GM23338 (cell line): ENCODE data around the gene VMP1. TPM values are rescaled to one million over a fixed set of nuclear protein-coding genes. Genes with fewer than 3 reads are reported as not detected.
A peak's percentile ranks its signal among the peaks of the same experiment; 100 is the strongest.

ENCODE experiments used
- ATAC-seq: fragments of 200-7000 bp; cut with Tn5 transposase; 3 replicates; pipeline ENCODE4 v1.9.1; 2020
- DNase-seq: peaks from one replicate; pipeline ENCODE4 v3.0.0-alpha.2; 2015; ENCODE audit warnings: low spot score
- H2AFZ ChIP-seq: fragments of 200-600 bp; sonication (generic); 2 replicates; pipeline ENCODE4 v1.8.0; 2016; ENCODE audit warnings: antibody characterized with exemption, mild to moderate bottlenecking, moderate library complexity
- H3F3A ChIP-seq: fragments of 200-600 bp; sonication (generic); replicated peaks from 2 replicates; pipeline ENCODE4 v1.8.0; 2017; ENCODE audit warnings: antibody characterized with exemption, mixed run types, low read depth
- H3K27ac ChIP-seq: fragments of 200-600 bp; sonication (generic); 2 replicates; pipeline ENCODE4 v1.6.1; 2016; ENCODE audit warnings: low read depth
- H3K27me3 ChIP-seq: fragments of 200-600 bp; sonication (generic); 2 replicates; pipeline ENCODE4 v1.8.0; 2016; ENCODE audit warnings: mild to moderate bottlenecking, mixed run types, moderate library complexity; ENCODE audit not compliant: insufficient read depth
- H3K36me3 ChIP-seq: fragments of 200-600 bp; sonication (generic); 2 replicates; pipeline ENCODE4 v1.8.0; 2016; ENCODE audit warnings: mild to moderate bottlenecking; ENCODE audit not compliant: insufficient read depth
- H3K4me1 ChIP-seq: fragments of 200-600 bp; sonication (generic); 2 replicates; pipeline ENCODE4 v1.8.0; 2016; ENCODE audit warnings: mild to moderate bottlenecking, moderate library complexity; ENCODE audit not compliant: insufficient read depth
- H3K4me2 ChIP-seq: fragments of 200-600 bp; sonication (generic); 2 replicates; pipeline ENCODE4 v1.7.1; 2017; ENCODE audit warnings: mixed run types
- H3K4me3 ChIP-seq: fragments of 200-600 bp; sonication (generic); 2 replicates; pipeline ENCODE4 v1.6.1; 2016; ENCODE audit warnings: mixed run types
- H3K79me2 ChIP-seq: fragments of 200-600 bp; sonication (generic); replicated peaks from 2 replicates; pipeline ENCODE4 v1.8.0; 2017; ENCODE audit warnings: mild to moderate bottlenecking; ENCODE audit not compliant: insufficient read depth
- H3K9me2 ChIP-seq: fragments of 200-600 bp; sonication (generic); 2 replicates; pipeline ENCODE4 v1.8.0; 2017; ENCODE audit not compliant: insufficient read depth
- H4K20me1 ChIP-seq: fragments of 200-600 bp; sonication (generic); replicated peaks from 2 replicates; pipeline ENCODE4 v1.8.0; 2017; ENCODE audit warnings: mild to moderate bottlenecking; ENCODE audit not compliant: insufficient read depth
- H3K27ac Mint-ChIP-seq: 2 replicates; pipeline ENCODE4 v1.8.0; 2020; ENCODE audit warnings: inconsistent platforms, mild to moderate bottlenecking, moderate library complexity, mixed read lengths
- H3K27me3 Mint-ChIP-seq: 3 replicates; pipeline ENCODE4 v1.8.0; 2022; ENCODE audit warnings: low read depth, mild to moderate bottlenecking, moderate library complexity, mixed read lengths, inconsistent platforms; ENCODE audit not compliant: insufficient read depth, poor library complexity
- H3K36me3 Mint-ChIP-seq: 3 replicates; pipeline ENCODE4 v1.8.0; 2021; ENCODE audit warnings: low read depth, mild to moderate bottlenecking, inconsistent platforms, moderate library complexity, mixed read lengths
- H3K4me1 Mint-ChIP-seq: 3 replicates; pipeline ENCODE4 v1.8.0; 2020; ENCODE audit warnings: mild to moderate bottlenecking, inconsistent platforms, mixed read lengths
- H3K4me3 Mint-ChIP-seq: 3 replicates; pipeline ENCODE4 v1.8.0; 2021; ENCODE audit warnings: moderate library complexity, mild to moderate bottlenecking, inconsistent platforms, mixed read lengths
- H3K9me3 Mint-ChIP-seq: 3 replicates; pipeline ENCODE4 v1.8.0; 2020; ENCODE audit warnings: moderate library complexity, mild to moderate bottlenecking, inconsistent platforms, mixed read lengths
- CREB1 ChIP-seq: fragments of 250-450 bp; sonication (Bioruptor Pico); IDR thresholded peaks from 2 replicates; pipeline ENCODE4 v1.5.0; 2020; ENCODE audit warnings: low read depth, mild to moderate bottlenecking, moderate library complexity
- ETS1 ChIP-seq: IDR thresholded peaks from 2 replicates; pipeline ENCODE4 v1.6.1; 2016; ENCODE audit warnings: antibody characterized with exemption
- EZH2 ChIP-seq: fragments of 200-600 bp; sonication (generic); IDR thresholded peaks from one replicate; pipeline ENCODE4 v1.8.0; 2017; ENCODE audit warnings: antibody characterized with exemption, mild to moderate bottlenecking, low read depth; ENCODE audit not compliant: unreplicated experiment
- EZH2phosphoT487 ChIP-seq: fragments of 200-600 bp; sonication (generic); IDR thresholded peaks from one replicate; pipeline ENCODE4 v1.8.1; 2018; ENCODE audit warnings: antibody characterized with exemption; ENCODE audit not compliant: unreplicated experiment
- JUNB ChIP-seq: IDR thresholded peaks from one replicate; pipeline ENCODE4 v1.6.1; 2016; ENCODE audit warnings: antibody characterized with exemption; ENCODE audit not compliant: unreplicated experiment
- NANOG ChIP-seq: IDR thresholded peaks from 2 replicates; pipeline ENCODE4 v1.6.1; 2016; ENCODE audit warnings: antibody characterized with exemption, borderline replicate concordance
- POLR2AphosphoS5 ChIP-seq: IDR thresholded peaks from 2 replicates; pipeline ENCODE4 v1.6.1; 2016; ENCODE audit warnings: antibody characterized with exemption, low read depth
- STAT1 ChIP-seq: IDR thresholded peaks from one replicate; pipeline ENCODE4 v1.6.1; 2016; ENCODE audit warnings: antibody characterized with exemption; ENCODE audit not compliant: unreplicated experiment
- ZNF331 ChIP-seq: fragments of 250-450 bp; sonication (Bioruptor Pico); IDR thresholded peaks from 2 replicates; pipeline ENCODE4 v1.5.0; 2020; ENCODE audit warnings: low read depth, mild to moderate bottlenecking, moderate library complexity
- ZNF462 ChIP-seq: fragments of 250-450 bp; sonication (Bioruptor Pico); IDR thresholded peaks from 2 replicates; pipeline ENCODE4 v1.5.0; 2020; ENCODE audit warnings: mild to moderate bottlenecking, moderate library complexity
- polyA plus RNA-seq: library from polyadenylated mRNA; unstranded; fragments of >200 nt; fragmentation: Nextera tagmentation; extraction: Ambion mirVana; gene quantifications from 2 replicates; pipeline ENCODE4 v1.2.1, GENCODE V29; 2016
- total RNA-seq: library from RNA; depleted of rRNA; stranded (reverse); fragments of >200 nt; shearing (Covaris generic); gene quantifications from 2 replicates; pipeline ENCODE4 v1.2.3, GENCODE V29; 2014

Gene VMP1
- total and polyA plus RNA-seq, 2 experiments from 2014 or later, result 70.1 to 112 TPM

- TF ChIP-seq EZH2 (no peak), ETS1 (no peak), ZNF462 (no peak), NANOG (no peak), JUNB (no peak), EZH2phosphoT487 (no peak), STAT1 (no peak), CREB1 (CRISPR knock-in tag) (no peak), POLR2AphosphoS5 (no peak), ZNF331 (CRISPR knock-in tag) (no peak)
- Histone ChIP-seq H3F3A (no peaks in the 10 kb centered on the region), H3K9me2 (no peaks in the 10 kb centered on the region), H3K36me3 (no peaks in the 10 kb centered on the region), H3K27ac (peak overlapping the region; percentile 87; the same call in 1 of the 2 replicates), H3K4me2 (no peak overlapping the region), H3K4me3 (no peak overlapping the region), H3K4me1 (peaks cover 36% of the 10 kb centered on the region), H3K27me3 (no peaks in the 10 kb centered on the region), H4K20me1 (no peaks in the 10 kb centered on the region), H3K79me2 (no peaks in the 10 kb centered on the region), H2AFZ (no peak overlapping the region)
- Mint-ChIP-seq H3K9me3 (no peaks in the 10 kb centered on the region), H3K4me1 (peaks cover 41% of the 10 kb centered on the region), H3K27me3 (peaks cover 2% of the 10 kb centered on the region), H3K4me3 (no peak overlapping the region), H3K27ac (0 out of 2 replicates have a peak overlapping the region, but pooled peaks have one; percentile 56), H3K36me3 (no peaks in the 10 kb centered on the region)
- ATAC-seq (no peak), DNase-seq (no peak)
These were observed 77.8 kb downstream of the VMP1 start for GRCh38 chr17:59785091-59785799.
